Stimulated activated CD8-positive, alpha-beta memory T cell treated with anti-CD3 and anti-CD28 coated beads, Interleukin-15, amount 100 ng/mL, for 48 hours (primary cell): ENCODE measurements around the gene F8.
"Not testable (repeated sequence)": the region's sequence is repeated elsewhere in the genome, so short reads cannot be mapped to it uniquely, and the experiment has no call there.

ENCODE experiments used
- DNase-seq, 2 donors: peaks; one replicate each; pipeline ENCODE4 v3.0.0-alpha.2; 2020; ENCODE audit warnings: low read depth in 2 of 2

Gene F8

GRCh38 chrX:154816326-154816898 is 206.1 kb downstream of the F8 start:
- DNase-seq: not testable (repeated sequence)

- DNase-seq: no peak
These were observed 207.2 kb downstream of the F8 start for GRCh38 chrX:154815274-154815818.

GRCh38 chrX:154813801-154814200 is 208.7 kb downstream of the F8 start:
- no peak for DNase-seq

- DNase-seq: no peak
These were observed 210.0 kb downstream of the F8 start for GRCh38 chrX:154812341-154813101.

- no peak for DNase-seq
These were observed 212.4 kb downstream of the F8 start for GRCh38 chrX:154809939-154810665.

- DNase-seq: no peak
These were observed 215.6 kb downstream of the F8 start for GRCh38 chrX:154806837-154807501.

GRCh38 chrX:154805696-154806091 is 216.8 kb downstream of the F8 start:
- DNase-seq: no peak

GRCh38 chrX:154804957-154805695 is 217.4 kb downstream of the F8 start, which contains the start of gene MPP1:
TSS of gene MPP1 (minus strand) at chrX:154805485. CDS start at chrX:154805373, 112 bp downstream.
- peak; percentile 58 to 65 for DNase-seq

GRCh38 chrX:154804261-154804956 is 218.1 kb downstream of the F8 start:
- DNase-seq: no peak

GRCh38 chrX:154802947-154803346 is 219.6 kb downstream of the F8 start:
- no peak for DNase-seq

GRCh38 chrX:154800478-154801210 is 221.9 kb downstream of the F8 start:
- no peak for DNase-seq

GRCh38 chrX:154799556-154800348 is 222.8 kb downstream of the F8 start:
- no peak for DNase-seq

GRCh38 chrX:154797006-154797405 is 225.5 kb downstream of the F8 start:
- DNase-seq: no peak

- no peak for DNase-seq
These were observed 227.5 kb downstream of the F8 start for GRCh38 chrX:154795016-154795415.

GRCh38 chrX:154793084-154793795 is 229.3 kb downstream of the F8 start:
- DNase-seq: no peak

- DNase-seq: no peak
These were observed 230.6 kb downstream of the F8 start for GRCh38 chrX:154791939-154792338.

- no peak for DNase-seq
These were observed 231.1 kb downstream of the F8 start for GRCh38 chrX:154791467-154791866.
